Esophagus squamous epithelium (tissue), 4 donors: ENCODE data around the gene KRT4.

ENCODE experiments used
- POLR2A ChIP-seq, 4 donors: fragments of 450-650 bp; IDR thresholded peaks; one replicate each; pipeline ENCODE4 v1.6.1; 2017; ENCODE audit warnings: antibody characterized with exemption in 4 of 4, mild to moderate bottlenecking in 4 of 4, moderate library complexity in 3 of 4
- TF ChIP-seq, protein P1 (sequence below), 6 experiments: fragments of 450-650 bp in 4 of 6; fragments of 200-600 bp in 2 of 6; sonication (generic) in 2 of 6; IDR thresholded peaks; one replicate each; pipeline ENCODE4 v1.5.1; 2016 to 2019; ENCODE audit warnings: antibody characterized with exemption in 6 of 6, mild to moderate bottlenecking in 4 of 6, moderate library complexity in 4 of 6

GRCh38 chr12:52779914-52780313 lies 34.0 kb downstream of the KRT4 start:
- TF ChIP-seq, protein P1, sequence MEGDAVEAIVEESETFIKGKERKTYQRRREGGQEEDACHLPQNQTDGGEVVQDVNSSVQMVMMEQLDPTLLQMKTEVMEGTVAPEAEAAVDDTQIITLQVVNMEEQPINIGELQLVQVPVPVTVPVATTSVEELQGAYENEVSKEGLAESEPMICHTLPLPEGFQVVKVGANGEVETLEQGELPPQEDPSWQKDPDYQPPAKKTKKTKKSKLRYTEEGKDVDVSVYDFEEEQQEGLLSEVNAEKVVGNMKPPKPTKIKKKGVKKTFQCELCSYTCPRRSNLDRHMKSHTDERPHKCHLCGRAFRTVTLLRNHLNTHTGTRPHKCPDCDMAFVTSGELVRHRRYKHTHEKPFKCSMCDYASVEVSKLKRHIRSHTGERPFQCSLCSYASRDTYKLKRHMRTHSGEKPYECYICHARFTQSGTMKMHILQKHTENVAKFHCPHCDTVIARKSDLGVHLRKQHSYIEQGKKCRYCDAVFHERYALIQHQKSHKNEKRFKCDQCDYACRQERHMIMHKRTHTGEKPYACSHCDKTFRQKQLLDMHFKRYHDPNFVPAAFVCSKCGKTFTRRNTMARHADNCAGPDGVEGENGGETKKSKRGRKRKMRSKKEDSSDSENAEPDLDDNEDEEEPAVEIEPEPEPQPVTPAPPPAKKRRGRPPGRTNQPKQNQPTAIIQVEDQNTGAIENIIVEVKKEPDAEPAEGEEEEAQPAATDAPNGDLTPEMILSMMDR (IDR thresholded peaks at IDR 0.05): no peak
- TF ChIP-seq POLR2A (IDR thresholded peaks at IDR 0.05): no peak
